DND-41 (cell line): ENCODE measurements around the gene SLC39A11.

ENCODE experiments used
- ATAC-seq: fragments of 200-7000 bp; cut with Tn5 transposase; 3 replicates; pipeline ENCODE4 v1.9.1; 2021; ENCODE audit warnings: low read depth; ENCODE audit not compliant: insufficient read depth
- DNase-seq: peaks from one replicate; pipeline ENCODE4 v3.0.0-alpha.2; 2020
- H2AFZ ChIP-seq: 2 replicates; pipeline ENCODE4 v1.6.0; 2012; ENCODE audit warnings: low read depth, low read length
- H3K27ac ChIP-seq: 2 replicates; pipeline ENCODE4 v1.5.1; 2012; ENCODE audit warnings: low read length, inconsistent platforms
- H3K27me3 ChIP-seq: fragments of 200-600 bp; sonication (generic); 2 replicates; pipeline ENCODE4 v1.6.0; 2012; ENCODE audit warnings: low read length, mild to moderate bottlenecking, inconsistent platforms; ENCODE audit not compliant: insufficient read depth, poor library complexity
- H3K36me3 ChIP-seq: 2 replicates; pipeline ENCODE4 v1.5.1; 2012; ENCODE audit warnings: low read length, inconsistent platforms; ENCODE audit not compliant: insufficient read depth
- H3K4me1 ChIP-seq: 2 replicates; pipeline ENCODE4 v1.5.1; 2012; ENCODE audit warnings: mild to moderate bottlenecking, low read length; ENCODE audit not compliant: insufficient read depth
- H3K4me2 ChIP-seq: 2 replicates; pipeline ENCODE4 v1.6.0; 2012; ENCODE audit warnings: mild to moderate bottlenecking, moderate library complexity, low read length, inconsistent platforms; ENCODE audit not compliant: insufficient read depth
- H3K4me3 ChIP-seq, 2 experiments: fragments of 200-600 bp in 1 of 2; shearing (Covaris generic) in 1 of 2; 2 replicates each; pipeline ENCODE4 v1.5.1; 2012 to 2016; ENCODE audit warnings: inconsistent platforms in 2 of 2, low read length in 2 of 2, mild to moderate bottlenecking in 2 of 2, low read depth in 1 of 2, moderate library complexity in 1 of 2
- H3K79me2 ChIP-seq: 2 replicates; pipeline ENCODE4 v1.6.0; 2012; ENCODE audit warnings: low read length, inconsistent platforms; ENCODE audit not compliant: insufficient read depth
- H3K9ac ChIP-seq: 2 replicates; pipeline ENCODE4 v1.6.0; 2012; ENCODE audit warnings: low read depth, mild to moderate bottlenecking, inconsistent platforms, low read length, moderate library complexity
- H3K9me3 ChIP-seq: 2 replicates; pipeline ENCODE4 v1.5.1; 2012; ENCODE audit warnings: low read length, moderate library complexity, mild to moderate bottlenecking, inconsistent platforms; ENCODE audit not compliant: insufficient read depth, severe bottlenecking
- H4K20me1 ChIP-seq: 2 replicates; pipeline ENCODE4 v1.6.0; 2012; ENCODE audit warnings: low read length; ENCODE audit not compliant: insufficient read depth
- EZH2 ChIP-seq: IDR thresholded peaks from 3 replicates; pipeline ENCODE4 v1.6.1; 2012; ENCODE audit warnings: borderline replicate concordance, low read depth, mild to moderate bottlenecking, moderate library complexity, low read length, inconsistent platforms; ENCODE audit not compliant: severe bottlenecking
- TF ChIP-seq, protein P1 (sequence below): IDR thresholded peaks from 2 replicates; pipeline ENCODE4 v1.5.1; 2012; ENCODE audit warnings: borderline replicate concordance, low read length, moderate library complexity, mild to moderate bottlenecking; ENCODE audit not compliant: poor library complexity, severe bottlenecking; ENCODE audit errors: extremely low read depth

The SLC39A11 gene

DNA sequence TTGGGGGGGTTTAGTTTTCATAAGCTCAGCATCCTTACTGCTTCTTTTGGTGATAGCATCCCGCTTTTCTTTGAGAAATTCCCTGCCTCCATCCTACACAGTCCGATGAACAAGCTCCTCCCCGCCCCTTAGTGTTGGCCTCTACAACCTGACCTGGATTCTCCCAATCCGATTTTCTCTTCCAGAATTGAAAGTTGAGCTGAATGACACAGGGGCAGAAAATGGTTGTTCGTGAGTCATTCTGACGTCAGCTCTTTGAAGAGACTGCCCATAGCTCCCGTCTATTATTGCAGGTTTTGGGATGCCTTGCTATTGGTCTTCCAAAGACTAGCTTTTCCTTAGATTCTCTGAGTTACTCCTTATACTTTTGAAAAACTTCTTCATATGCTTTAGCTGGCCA, 279.7 kb downstream of the SLC39A11 start:
- no peak for DNase-seq
- TF ChIP-seq EZH2 = no peak
- TF ChIP-seq, protein P1, sequence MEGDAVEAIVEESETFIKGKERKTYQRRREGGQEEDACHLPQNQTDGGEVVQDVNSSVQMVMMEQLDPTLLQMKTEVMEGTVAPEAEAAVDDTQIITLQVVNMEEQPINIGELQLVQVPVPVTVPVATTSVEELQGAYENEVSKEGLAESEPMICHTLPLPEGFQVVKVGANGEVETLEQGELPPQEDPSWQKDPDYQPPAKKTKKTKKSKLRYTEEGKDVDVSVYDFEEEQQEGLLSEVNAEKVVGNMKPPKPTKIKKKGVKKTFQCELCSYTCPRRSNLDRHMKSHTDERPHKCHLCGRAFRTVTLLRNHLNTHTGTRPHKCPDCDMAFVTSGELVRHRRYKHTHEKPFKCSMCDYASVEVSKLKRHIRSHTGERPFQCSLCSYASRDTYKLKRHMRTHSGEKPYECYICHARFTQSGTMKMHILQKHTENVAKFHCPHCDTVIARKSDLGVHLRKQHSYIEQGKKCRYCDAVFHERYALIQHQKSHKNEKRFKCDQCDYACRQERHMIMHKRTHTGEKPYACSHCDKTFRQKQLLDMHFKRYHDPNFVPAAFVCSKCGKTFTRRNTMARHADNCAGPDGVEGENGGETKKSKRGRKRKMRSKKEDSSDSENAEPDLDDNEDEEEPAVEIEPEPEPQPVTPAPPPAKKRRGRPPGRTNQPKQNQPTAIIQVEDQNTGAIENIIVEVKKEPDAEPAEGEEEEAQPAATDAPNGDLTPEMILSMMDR = no peak
- H2AFZ ChIP-seq = no peak overlapping the region
- H3K4me3 ChIP-seq = no peak overlapping the region
- H3K27me3 ChIP-seq = no peaks in the 10 kb centered on the region
- no peak overlapping the region for H3K9ac ChIP-seq
- no peaks in the 10 kb centered on the region for H3K79me2 ChIP-seq
- no peak overlapping the region for H3K4me2 ChIP-seq
- no peak overlapping the region for H3K27ac ChIP-seq
- H3K4me1 ChIP-seq = no peaks in the 10 kb centered on the region
- H3K36me3 ChIP-seq = no peaks in the 10 kb centered on the region
- H4K20me1 ChIP-seq = no peaks in the 10 kb centered on the region
- peaks cover 5% of the 10 kb centered on the region for H3K9me3 ChIP-seq
- ATAC-seq = no peak

DNA sequence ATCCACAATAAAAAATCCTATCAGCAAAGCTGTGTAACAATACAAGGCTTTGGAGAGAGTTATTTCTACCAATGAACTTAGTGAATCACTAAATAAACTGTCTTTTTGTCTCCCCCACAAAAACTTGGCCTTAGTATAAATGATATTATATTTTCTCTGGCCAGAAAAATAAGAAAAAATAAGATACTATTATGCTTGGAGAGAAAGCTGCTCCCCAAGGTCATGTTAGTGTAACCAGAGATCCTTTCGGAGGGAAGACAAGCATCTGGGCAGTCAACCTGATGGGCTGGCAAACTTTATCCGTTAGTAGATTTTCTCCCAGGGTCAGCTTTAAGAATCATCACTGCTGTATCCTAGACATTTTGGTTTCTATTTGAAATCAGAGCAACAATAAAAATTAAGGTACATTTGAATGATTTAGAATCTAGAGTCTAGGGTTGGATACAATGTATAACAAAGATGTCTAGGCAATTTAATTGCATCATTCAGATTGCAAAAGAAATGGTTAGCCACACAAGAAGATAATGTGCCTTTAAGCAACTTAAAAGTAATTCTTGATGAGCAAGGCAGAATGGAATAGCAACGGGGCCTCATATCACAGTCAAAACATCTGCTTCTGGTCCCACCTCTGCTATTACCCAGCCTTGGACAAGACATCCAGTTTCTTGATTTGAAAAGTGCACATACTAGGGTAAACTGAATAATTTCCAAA, 280.4 kb downstream of the SLC39A11 start:
- H4K20me1 ChIP-seq = no peaks in the 10 kb centered on the region
- DNase-seq = no peak
- TF ChIP-seq, protein P1 = no peak
- no peak for TF ChIP-seq EZH2
- H3K4me3 ChIP-seq = no peak overlapping the region
- no peak overlapping the region for H3K9ac ChIP-seq
- no peaks in the 10 kb centered on the region for H3K27me3 ChIP-seq
- H3K4me1 ChIP-seq = no peaks in the 10 kb centered on the region
- ATAC-seq = no peak
- no peak overlapping the region for H3K27ac ChIP-seq
- H3K4me2 ChIP-seq = no peak overlapping the region
- no peak overlapping the region for H2AFZ ChIP-seq
- H3K9me3 ChIP-seq = peaks cover 5% of the 10 kb centered on the region
- no peaks in the 10 kb centered on the region for H3K79me2 ChIP-seq
- H3K36me3 ChIP-seq = no peaks in the 10 kb centered on the region

DNA sequence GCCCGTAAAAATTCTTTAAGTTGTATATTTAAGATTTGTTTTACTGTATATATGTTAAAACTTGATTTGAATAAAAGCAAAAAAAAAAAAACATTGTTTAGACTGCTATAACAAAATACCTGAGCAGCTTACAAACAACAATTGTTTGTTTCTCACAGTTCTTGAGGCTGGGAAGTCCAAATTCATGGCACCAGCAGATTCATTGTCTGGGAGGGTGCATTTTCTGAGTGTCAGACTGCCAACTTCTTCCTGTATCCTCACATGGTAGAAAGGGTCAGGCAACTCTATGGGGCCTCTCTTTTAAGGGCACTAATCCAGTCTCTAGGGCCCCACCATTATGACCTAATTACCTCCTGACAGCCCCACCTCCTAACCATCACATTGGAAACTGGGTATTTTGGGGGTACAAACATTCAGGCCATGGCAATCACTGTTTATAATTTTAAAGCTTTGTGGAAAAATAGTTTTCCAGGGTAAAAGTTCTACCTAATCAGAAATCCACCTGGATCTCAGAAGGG, 281.4 kb downstream of the SLC39A11 start:
- TF ChIP-seq, protein P1 = no peak
- TF ChIP-seq EZH2 = no peak
- peaks cover 5% of the 10 kb centered on the region for H3K9me3 ChIP-seq
- no peaks in the 10 kb centered on the region for H3K4me1 ChIP-seq
- no peaks in the 10 kb centered on the region for H3K36me3 ChIP-seq
- no peak overlapping the region for H3K9ac ChIP-seq
- ATAC-seq (no peak), DNase-seq (no peak)
- no peaks in the 10 kb centered on the region for H3K27me3 ChIP-seq
- H3K79me2 ChIP-seq = no peaks in the 10 kb centered on the region
- no peak overlapping the region for H2AFZ ChIP-seq
- H3K4me2 ChIP-seq = no peak overlapping the region
- no peaks in the 10 kb centered on the region for H4K20me1 ChIP-seq
- no peak overlapping the region for H3K27ac ChIP-seq
- H3K4me3 ChIP-seq = no peak overlapping the region
